OCI-LY7 (cell line): ENCODE data around the gene PPP1R16B.

Experiments
- EZH2phosphoT487 ChIP-seq: fragments of 200-600 bp; sonication (generic); IDR thresholded peaks from 2 replicates; pipeline ENCODE4 v1.6.1; 2018; ENCODE audit warnings: low read depth, borderline replicate concordance, mild to moderate bottlenecking, mixed run types, antibody characterized with exemption, low read length, moderate library complexity, mixed read lengths
- TF ChIP-seq, protein P1 (sequence below): fragments of 200-600 bp; sonication (generic); conservative IDR thresholded peaks from 2 replicates; pipeline ENCODE4 v1.5.1; 2014; ENCODE audit warnings: mild to moderate bottlenecking, antibody characterized with exemption, low read length, moderate library complexity, mixed read lengths

- TF ChIP-seq, protein P1, sequence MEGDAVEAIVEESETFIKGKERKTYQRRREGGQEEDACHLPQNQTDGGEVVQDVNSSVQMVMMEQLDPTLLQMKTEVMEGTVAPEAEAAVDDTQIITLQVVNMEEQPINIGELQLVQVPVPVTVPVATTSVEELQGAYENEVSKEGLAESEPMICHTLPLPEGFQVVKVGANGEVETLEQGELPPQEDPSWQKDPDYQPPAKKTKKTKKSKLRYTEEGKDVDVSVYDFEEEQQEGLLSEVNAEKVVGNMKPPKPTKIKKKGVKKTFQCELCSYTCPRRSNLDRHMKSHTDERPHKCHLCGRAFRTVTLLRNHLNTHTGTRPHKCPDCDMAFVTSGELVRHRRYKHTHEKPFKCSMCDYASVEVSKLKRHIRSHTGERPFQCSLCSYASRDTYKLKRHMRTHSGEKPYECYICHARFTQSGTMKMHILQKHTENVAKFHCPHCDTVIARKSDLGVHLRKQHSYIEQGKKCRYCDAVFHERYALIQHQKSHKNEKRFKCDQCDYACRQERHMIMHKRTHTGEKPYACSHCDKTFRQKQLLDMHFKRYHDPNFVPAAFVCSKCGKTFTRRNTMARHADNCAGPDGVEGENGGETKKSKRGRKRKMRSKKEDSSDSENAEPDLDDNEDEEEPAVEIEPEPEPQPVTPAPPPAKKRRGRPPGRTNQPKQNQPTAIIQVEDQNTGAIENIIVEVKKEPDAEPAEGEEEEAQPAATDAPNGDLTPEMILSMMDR, result no peak
- TF ChIP-seq EZH2phosphoT487, result no peak
Measured at GRCh38 chr20:38896009-38896594, 90.6 kb downstream of the PPP1R16B start.
